CD4-positive, alpha-beta T cell treated with Interleukin-15 for 4 hours (primary cell): ENCODE data around the gene YPEL3.
A peak's percentile ranks its signal among the peaks of the same experiment; 100 is the strongest.

Experiments used
- DNase-seq: peaks from one replicate; pipeline ENCODE4 v3.0.0-alpha.2; 2020; ENCODE audit warnings: low spot score

The YPEL3 gene

GRCh38 chr16:30068750-30069610 is 27.0 kb downstream of the YPEL3 start:
- peak; percentile 57 for DNase-seq

GRCh38 chr16:30068333-30068732 is 27.7 kb downstream of the YPEL3 start:
- DNase-seq: no peak

- no peak for DNase-seq
Measured at GRCh38 chr16:30067584-30067916, 28.5 kb downstream of the YPEL3 start.

GRCh38 chr16:30066761-30067583 is 29.0 kb downstream of the YPEL3 start:
- no peak for DNase-seq

GRCh38 chr16:30065943-30066760 is 29.9 kb downstream of the YPEL3 start:
- DNase-seq: peak; percentile 21

GRCh38 chr16:30065102-30065942 is 30.7 kb downstream of the YPEL3 start, which contains the start of gene ALDOA:
Gene ALDOA, plus strand, starts transcription at chr16:30065760. Its CDS starts 1,138 bp downstream, at chr16:30066898.
- peak; percentile 95 for DNase-seq

GRCh38 chr16:30064729-30065101 is 31.3 kb downstream of the YPEL3 start:
- no peak for DNase-seq

- DNase-seq: peak; percentile 74
Measured at GRCh38 chr16:30063893-30064728, 31.9 kb downstream of the YPEL3 start.

- no peak for DNase-seq
Measured at GRCh38 chr16:30063278-30063892, 32.6 kb downstream of the YPEL3 start.

GRCh38 chr16:30060836-30061554 is 35.0 kb downstream of the YPEL3 start:
- no peak for DNase-seq

- no peak for DNase-seq
Measured at GRCh38 chr16:30060346-30060745, 35.7 kb downstream of the YPEL3 start.

GRCh38 chr16:30054959-30055553 is 41.0 kb downstream of the YPEL3 start:
- DNase-seq: peak; percentile 47

GRCh38 chr16:30054451-30054850 is 41.6 kb downstream of the YPEL3 start:
- DNase-seq: no peak

GRCh38 chr16:30053376-30054015 is 42.5 kb downstream of the YPEL3 start:
- no peak for DNase-seq

- peak; percentile 89 for DNase-seq
Measured at GRCh38 chr16:30052671-30053372, 43.2 kb downstream of the YPEL3 start.

GRCh38 chr16:30051518-30051917 is 44.5 kb downstream of the YPEL3 start:
- DNase-seq: no peak

GRCh38 chr16:30049871-30050270 is 46.1 kb downstream of the YPEL3 start:
- no peak for DNase-seq

- no peak for DNase-seq
Measured at GRCh38 chr16:30046588-30046987, 49.4 kb downstream of the YPEL3 start.
